Left hindlimb (tissue), 1 donor: Measurements from ENCODE around the gene SPESP1.
"Not testable (repeated sequence)": the region's sequence is repeated elsewhere in the genome, so short reads cannot be mapped to it uniquely, and the experiment has no call there.

Experiments used
- DNase-seq: peaks from one replicate; pipeline ENCODE4 v3.0.0-alpha.2; 2018

SPESP1 gene

DNA sequence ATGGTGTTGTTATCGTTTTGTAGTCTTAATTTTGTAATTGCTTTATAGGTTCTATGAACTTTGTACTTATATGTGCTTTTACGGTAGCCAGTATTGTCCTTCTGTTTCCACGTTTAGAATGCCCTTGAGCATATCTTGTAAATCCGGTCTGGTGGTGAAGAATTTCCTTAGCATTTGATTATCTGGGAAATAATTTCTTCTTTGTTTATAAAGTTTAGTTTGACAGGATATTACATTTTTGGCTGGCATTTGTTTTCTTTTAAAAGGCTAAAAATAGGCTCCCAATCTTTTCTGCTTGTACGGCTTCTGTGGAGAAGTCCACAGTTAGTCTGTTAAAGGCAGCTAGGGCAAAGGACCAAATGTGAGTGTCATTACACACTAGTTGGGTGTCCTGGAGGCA is 36.7 kb downstream of the SPESP1 start:
- DNase-seq: no peak

DNA sequence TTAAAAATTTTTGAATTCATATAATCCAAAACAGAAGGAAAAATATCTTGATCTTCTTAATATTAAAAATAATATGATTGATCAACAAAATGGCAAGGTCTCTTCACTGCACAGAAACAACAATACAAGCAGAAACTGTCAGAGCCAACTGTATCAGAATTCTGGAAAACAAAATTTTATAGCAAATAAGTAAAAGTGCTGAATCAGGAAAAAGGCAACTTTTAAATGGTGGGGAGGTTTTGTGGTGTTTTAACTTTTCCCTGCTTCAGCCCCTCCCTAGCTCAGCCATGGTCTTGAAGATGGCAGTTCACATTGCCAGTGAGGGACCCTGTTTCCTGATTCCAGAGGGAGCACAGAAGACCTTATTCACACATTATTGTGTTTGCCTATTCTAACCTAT is 37.6 kb downstream of the SPESP1 start:
- DNase-seq: no peak

DNA sequence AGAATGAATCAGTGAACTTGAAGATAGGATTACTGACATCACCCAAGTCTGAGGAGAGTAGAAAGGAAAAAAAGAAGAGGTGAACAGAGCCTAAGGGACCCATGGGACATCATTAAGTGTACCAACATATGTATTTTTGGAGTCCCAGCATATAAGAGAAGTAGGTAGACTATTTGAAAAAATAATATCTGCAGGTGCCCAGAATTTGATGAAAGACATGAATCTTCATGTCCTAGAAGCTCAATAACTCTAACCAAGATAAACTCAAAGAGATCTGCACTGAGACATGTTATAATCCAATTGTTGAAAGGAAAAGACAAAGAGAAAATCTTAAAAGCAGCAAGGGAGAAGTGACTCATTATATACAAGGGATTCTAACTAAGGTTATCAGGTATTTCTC is 39.0 kb downstream of the SPESP1 start:
- DNase-seq: no peak

DNA sequence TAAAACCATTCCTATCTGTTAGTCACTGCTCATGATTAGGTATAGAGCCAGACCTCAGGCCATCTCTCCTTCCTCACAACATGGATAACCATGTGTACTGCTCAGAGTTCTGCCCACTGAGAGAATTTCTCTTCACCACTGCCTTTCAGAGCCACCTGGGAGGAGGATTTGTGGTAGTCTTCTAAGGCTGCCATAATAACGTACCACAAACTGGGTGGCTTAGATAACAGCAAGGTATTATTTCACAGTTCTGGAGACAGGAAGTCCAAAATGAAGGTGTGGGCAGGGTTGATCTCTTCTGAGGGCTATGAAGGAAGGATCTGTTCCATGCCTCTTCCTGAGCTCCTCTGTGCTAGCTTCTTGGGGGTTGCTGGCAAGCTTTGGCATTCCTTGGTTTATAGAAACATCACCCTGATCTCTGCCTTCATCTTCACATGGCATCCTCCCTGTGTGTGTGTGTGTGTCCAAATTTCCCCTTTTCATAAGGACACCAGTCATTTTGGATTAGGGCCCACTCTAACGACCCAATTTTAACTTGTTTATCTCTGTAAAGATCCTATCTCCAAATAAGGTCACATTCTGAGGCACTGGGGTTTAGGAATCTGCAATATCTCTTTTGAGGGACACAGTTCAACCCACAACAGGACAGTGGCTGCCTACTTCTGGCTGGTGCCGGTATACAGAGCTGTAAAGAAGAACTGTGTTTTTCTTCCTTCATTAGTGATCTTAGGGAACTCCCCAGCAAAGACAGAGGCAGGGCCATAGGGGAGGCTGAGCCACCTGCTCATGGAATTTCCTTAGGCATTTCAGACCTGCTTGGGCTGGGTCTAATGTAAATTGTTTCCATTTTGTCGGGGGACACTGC is 42.1 kb downstream of the SPESP1 start:
- no peak for DNase-seq

DNA sequence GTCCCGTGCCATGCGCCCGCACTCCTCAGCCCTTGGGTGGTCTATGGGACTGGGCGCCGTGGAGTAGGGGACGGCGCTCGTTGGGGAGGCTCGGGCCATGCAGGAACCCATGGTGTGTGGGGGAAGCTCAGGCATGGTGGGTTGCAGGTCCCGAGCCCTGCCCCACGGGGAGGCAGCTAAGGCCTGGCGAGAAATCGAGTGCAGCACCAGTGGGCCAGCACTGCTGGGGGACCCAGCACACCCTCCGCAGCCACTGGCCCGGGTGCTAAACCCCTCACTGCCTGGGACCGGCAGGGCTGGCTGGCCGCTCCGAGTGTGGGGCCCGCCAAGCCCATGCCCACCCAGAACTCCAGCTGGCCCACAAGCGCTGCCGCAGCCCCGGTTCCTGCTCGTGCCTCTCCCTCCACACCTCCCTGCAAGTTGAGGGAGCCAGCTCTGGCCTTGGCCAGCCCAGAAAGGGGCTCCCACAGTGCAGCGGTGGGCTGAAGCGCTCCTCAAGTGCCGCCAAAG is 45.4 kb downstream of the SPESP1 start:
- DNase-seq: not testable (repeated sequence)

DNA sequence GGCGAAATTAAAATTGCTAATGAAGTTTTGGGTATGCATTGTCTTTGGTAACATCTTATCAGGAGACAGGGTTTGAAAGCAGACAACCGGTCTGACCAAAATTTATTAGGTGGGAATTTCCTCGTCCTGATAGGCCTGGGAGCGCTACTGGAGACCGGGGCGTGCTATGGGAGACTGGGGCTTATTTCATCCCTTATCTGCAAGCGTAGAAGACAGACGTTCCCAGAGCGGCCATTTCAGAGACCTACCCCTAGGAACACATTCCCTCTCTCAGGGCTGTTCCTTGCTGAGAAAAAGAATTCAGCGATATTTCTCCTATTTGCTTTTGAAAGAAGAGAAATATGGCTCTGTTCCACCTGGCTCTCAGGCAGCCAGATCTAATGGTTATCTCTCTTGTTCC is 47.1 kb downstream of the SPESP1 start:
- not testable (repeated sequence) for DNase-seq

DNA sequence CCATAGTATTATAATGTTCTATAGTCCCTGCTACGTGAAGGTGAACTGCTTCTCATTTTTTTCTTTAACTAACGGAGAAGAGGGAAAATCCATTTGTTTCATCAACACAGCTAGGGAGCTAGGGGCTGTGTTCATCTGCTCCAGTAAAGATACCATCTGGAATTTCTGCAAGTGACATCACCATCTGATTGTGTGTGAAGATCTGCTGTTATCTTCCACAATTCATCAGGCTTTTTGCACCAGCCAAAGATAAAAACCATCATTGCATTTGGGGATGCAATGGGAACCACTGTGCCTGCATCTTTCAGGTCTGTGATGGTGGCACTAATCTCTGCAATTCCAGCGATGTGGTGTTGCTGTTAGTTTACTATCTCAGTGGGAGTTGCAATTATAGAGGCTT is 48.7 kb downstream of the SPESP1 start:
- DNase-seq: no peak

DNA sequence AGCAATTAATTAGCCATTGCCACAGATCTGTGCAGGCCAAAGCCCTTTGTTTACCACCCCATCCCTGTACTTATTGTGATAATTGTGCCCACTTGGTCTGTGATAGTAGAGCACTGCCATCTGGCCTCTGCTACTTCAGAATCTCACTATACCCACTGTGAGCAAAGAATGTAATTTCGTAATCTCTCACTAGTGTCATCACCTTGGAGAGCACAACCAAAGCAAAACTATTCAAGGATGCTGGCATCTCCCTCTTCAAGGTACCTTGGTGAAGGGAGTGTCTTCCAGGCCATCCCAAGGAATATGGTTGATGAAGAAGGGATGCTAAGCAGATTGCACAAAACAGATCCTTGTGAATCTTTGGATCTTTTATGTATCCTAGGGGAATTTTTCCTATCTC is 49.5 kb downstream of the SPESP1 start:
- no peak for DNase-seq

DNA sequence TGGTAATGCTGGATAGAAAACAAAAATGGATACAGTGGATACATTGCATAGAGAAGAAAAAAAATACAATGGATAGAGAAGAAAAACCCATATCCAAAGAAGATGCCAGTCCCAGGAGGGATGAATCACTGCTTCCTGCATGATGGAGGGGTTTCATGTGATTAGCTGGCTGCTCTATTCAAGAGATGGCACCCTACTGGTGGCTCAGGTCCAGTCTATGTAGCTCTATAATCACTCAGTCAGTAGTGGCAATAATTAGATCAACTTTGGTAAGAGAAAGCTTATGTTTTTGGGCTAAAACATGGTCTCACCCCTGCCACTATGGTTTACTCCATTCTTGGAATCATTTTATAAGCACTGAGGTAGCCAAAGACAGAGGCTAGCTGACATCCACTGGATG is 50.5 kb downstream of the SPESP1 start:
- DNase-seq: no peak

DNA sequence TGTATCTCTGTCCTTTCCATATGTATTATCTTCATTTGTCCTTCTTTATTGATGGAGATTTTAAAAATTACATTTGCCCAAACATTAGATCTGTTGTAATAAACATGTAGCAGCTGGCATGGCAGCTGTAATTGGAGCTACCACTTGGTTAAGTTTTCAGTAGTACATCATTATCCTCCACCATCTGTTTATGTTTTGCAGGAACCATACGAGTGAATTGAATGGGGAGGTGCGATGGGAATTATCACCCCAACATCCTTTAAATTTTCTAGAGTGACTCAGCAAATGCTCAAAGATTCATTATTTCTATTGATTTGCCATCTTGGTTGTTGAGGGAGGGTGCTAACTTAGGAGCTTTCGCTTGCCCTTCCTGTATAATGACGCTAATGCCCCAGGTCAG is 51.6 kb downstream of the SPESP1 start:
- DNase-seq: no peak

DNA sequence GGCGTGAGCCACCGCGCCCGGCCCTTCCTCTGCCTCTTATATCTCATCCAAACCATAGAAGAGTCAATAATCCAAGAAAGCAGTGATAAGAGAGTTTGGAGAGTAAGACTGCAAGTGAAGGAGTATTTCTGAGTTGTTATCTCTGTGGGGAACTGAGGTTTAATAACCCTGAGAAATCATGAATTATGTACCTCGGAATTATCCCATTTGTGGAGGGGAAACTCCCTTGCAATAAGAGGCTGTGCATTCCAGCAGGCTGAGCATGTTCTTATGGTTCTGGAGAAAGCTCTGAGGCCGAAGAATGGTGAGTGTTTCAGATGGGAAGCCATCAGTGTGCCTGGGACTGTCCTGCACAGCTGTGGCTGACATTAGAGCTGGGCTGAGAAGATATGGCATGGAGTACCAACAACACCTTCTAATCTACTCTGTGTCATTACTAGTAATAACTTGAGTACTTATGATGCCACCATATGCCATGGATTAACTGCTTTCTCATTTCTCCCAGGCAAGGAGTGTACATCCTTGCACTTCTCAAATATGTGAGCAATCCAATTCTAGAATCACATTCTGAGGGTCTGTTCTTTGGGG is 52.7 kb downstream of the SPESP1 start:
- DNase-seq: no peak

DNA sequence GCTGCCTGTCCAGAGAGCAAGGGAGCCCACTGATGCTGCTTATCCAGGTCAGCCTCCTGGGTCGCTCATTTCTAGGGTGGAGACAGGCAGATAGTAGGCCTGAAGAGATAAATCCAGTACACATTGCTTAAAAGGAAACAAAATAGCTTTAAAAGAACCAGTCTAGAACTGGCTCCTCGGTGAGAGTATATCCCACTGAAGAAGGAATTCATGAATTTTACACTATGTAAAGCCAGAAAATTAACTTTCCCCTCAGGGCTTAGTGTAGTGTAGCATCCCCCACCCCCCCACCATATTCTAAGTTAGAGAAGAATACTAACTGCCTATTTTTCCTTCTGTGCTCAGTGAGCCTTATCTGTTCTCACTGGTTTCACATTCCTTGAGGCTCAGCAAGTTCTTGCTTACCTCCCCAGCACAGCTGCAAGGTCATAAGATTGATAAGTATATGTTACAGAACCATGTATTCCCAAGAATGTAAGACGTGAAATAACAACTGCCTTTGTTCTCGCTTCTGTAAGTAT is 53.7 kb downstream of the SPESP1 start:
- DNase-seq: no peak

DNA sequence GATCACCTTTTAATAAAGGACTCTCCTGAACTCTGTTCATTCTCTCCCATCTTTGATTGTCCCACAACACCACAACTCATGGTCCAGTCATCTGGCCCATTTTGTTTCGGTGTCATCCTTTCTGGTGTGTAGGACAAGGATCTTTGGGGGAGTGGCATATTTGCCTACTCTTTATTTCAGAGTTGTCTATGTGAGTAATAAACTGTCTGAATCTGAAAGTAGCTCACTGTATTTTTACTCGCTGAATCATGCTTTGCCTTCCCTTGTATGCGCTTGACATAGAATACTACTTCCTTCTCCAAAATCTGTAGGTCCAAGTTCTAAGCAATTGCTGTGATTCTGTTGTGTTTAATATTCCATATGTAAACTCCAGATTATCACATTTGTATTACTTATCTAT is 54.3 kb downstream of the SPESP1 start:
- DNase-seq: no peak

DNA sequence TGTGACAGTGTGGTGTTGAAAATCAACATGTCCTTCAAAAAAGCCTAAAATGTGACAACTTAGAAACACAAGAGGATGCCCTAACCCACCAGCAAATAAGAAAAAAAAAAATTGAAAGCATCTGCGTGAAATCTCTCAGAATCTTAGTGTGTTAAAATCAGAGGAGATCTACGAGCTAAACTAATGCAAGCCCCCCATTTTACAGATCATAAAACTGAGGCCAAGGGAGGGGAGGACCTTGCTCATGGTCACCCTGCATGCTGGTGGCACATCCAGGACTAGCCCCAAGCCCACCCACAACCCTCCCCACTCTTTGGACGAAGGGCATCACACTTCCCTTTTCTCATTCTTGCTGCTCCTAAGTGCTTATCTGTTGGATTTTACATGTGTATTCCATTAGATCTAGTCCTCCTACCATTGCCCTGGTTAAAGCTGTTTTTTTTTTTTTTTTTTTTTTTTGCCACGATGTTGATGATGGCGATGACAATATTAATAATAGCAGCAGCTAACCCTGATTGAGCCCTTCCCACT is 55.1 kb downstream of the SPESP1 start:
- no peak for DNase-seq

DNA sequence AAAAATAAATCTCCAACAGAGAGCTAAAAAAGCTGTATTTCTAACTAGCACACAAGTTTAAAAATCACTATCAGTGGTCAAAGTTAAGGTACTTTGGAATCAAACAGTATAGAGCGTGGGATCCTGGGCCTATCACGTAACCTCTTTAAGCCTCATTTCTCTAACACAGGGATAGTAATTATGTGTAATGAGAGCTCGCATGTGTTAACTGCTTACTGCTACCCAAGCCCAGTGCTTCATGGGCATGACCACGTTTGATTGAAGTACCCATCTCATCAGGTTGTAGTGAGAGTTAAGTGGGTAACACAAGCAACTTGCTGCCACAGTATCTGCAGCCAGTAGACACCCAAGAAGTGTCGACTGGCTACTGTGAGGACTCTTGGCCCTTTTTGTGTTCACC is 56.0 kb downstream of the SPESP1 start:
- no peak for DNase-seq

DNA sequence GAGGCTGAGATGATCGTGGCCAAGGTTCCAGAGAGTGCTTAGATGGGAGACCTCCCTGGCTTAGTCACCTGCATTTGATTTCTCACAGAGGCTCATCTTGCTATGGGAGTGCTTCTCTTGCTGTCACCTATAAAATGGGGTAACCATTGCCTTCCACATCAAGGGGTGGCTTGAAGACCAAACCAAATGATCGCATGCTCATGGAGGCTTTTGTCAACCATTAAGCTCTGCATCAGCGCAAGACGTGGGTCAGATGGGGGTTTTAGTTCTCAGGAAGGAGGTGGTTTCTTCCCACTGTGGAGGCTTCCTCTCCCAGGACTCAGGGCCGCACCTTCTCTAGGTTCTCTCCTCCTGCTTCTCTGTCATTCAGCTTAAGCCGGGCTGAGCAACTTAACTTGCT is 56.8 kb downstream of the SPESP1 start:
- no peak for DNase-seq

DNA sequence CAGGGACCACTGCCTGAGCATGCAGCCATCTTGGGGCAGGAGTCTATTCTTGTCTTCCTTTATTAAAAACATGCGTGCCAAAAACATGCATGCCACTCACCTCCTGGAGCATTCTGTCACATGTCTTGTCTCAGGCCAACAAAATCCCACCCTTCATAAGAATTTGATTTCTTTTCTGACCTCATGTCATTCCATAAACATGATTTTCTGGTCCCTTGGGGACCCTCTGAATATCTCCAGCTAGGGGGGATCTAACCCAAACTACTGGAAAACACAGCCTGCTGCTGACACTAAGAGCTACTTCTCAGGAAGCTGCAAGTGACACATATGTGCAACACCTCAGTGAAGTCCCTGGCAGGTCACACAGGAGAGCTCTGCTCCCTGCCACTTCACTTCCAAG is 57.4 kb downstream of the SPESP1 start:
- no peak for DNase-seq

DNA sequence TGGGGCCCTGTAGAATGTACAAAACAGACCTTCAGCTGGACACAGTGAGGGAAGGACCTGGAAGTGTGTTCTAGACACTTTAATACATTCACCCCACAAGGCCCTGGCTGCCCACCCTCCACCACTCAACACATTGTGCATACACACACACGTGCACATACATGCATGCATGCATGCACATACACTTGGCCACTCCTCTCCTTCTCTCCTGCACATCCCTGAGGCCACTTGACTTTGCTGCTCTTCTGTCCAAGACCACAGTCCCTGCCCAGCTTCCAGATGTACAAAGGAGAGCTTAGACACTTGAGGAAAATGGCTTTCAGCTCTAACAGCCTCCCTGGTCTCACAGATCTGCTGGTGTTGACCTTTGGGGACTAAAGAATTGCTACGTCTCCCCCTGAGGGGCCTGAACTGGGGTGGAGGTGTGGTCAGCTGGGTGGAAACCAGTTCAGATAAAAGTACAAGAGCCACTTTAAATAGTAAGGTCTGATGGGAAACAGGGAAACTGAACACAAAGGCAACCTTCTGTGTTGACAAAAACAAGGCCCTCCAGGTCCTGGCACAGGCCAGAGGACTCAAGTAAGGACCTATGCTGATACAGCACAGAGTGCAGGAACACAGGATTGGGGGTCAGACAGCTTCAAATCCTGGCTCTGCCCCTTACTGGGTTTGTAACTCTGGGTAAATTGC is 59.4 kb downstream of the SPESP1 start:
- no peak for DNase-seq

DNA sequence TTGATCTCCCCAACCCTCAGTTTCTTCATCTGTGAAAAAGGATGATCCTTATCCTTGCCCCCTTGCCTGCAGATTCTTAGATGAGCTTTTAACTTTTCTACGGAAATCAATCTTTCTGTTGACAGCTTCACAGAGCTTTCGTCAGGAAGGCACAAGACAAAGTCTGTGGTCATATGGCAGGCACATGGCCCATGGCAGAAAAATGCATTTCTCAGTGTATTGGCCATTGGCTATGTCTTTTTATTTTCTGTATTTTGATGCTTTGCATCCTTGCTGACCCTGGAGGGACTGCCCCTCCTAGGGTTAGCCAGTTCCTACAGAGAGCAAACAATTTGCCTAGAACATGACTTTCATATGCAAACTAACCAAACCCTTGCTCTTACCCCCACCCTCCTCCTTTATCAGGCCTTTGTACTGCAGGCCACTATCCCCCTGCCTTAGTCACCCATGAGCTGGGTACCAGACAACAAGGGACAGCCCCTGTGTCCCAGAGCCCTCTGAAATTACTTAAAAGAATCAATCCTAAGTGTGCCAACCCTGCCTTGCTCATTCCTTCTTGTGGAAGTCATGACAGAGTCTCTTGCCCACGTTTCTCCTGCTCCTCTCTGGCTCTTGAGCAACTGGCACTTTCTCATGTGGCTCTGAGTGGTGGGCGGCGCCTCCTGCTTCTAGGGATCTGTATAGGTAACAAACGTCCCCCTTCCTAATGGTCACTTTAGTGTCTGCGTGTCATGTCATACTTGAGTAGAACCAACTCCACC is 60.1 kb downstream of the SPESP1 start:
- no peak for DNase-seq

DNA sequence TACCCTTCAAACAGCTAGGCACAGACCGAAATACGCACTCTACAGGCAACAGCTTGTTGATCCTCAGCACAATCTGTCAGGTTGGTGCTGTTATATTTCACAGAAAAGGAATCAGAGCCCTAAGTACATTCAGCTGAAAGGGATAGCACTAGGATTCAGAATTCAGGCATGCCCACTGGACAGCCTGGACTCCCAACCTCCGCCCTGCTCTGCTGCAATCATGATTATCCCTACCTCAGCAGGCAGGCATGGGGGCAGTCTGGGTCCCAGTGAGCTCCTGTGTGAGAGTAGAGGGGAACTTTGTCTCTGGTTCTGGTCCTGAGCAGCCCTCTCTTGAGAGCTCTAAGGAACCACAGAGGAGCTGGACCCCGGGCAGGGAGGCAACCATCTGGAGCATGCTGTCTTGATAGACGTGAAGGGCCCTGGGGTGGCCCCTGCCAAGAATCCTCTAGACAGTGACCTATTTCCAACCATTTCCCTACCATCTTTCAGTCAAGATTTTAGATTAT is 60.7 kb downstream of the SPESP1 start:
- DNase-seq: no peak

DNA sequence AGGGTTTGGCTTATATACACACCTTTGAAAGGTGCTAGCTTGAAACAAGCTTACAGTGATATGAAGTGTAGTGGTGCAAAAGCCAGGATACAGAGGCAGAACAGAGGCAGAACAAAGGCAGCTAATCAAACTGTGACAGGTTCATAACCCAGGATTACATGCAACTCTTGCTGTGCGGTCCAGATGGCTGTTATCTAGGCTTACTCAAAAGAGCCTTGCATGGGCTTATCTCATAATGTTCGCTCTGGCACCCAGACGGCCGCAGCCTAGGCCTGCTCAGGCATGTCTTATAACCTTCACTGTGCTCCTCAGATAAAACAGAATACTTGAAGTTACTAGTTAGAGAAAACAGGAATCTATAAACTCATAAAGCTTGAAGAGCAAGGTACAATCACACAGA is 61.4 kb downstream of the SPESP1 start:
- no peak for DNase-seq

DNA sequence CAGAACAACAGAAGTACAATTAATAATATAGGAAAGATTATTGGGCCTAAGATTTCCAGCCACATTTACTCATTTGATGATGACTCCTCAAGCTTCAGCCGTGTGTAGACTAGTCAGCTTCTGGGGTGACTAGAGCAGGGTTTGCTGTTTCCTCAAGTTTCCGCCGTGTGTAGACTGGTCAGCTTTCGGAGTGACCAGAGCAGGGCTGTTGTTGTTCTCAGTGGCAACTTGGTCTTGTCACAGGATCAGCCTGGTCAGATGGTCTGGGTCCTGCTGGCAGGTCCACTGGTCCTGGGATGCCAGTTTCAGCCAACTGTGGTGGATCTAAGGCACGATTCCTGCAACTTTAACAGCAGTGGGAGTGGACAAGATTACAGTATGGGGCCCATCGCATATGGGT is 62.4 kb downstream of the SPESP1 start:
- DNase-seq: no peak
